H1 (cell line): Measurements from ENCODE around the gene CEP120. TPM values are rescaled to one million over a fixed set of nuclear protein-coding genes. Genes with fewer than 3 reads are reported as not detected.

ENCODE experiments used
- CTCF ChIA-PET: fragments of 300-600 bp; sonication (Branson Sonifier 250); formaldehyde crosslinking; loops from one replicate; lab custom pipeline; 2021; ENCODE audit not compliant: partially characterized antibody; lab: Charles Lee
- POLR2A ChIA-PET: fragments of 300-600 bp; sonication (Branson Sonifier 250); formaldehyde crosslinking; loops from one replicate; lab custom pipeline; 2021; ENCODE audit warnings: inconsistent platforms; ENCODE audit not compliant: partially characterized antibody; lab: Charles Lee
- DNase-seq, 2 experiments: peaks; one replicate each; pipeline versions ENCODE4 v3.0.0 to v3.0.0-alpha.2; 2010 to 2022; ENCODE audit warnings: low spot score in 2 of 2, low read depth in 1 of 2, mixed read lengths in 1 of 2
- FAIRE-seq: peaks from 2 replicates; lab custom pipeline; 2011; peaks lifted over from hg19 to GRCh38; lab: Jason Lieb, UNC
- H2AFZ ChIP-seq: 2 replicates; pipeline ENCODE4 v1.8.1; 2012; ENCODE audit warnings: low read length, inconsistent platforms
- H2AK5ac ChIP-seq: 2 replicates; pipeline ENCODE4 v1.6.1; 2013; ENCODE audit warnings: low read depth, low read length
- H2BK120ac ChIP-seq: replicated peaks from 2 replicates; pipeline ENCODE3; 2013; ENCODE audit warnings: low read depth, low read length, inconsistent platforms
- H2BK12ac ChIP-seq: 2 replicates; pipeline ENCODE4 v1.6.1; 2013; ENCODE audit warnings: low read depth, low read length
- H2BK15ac ChIP-seq: 2 replicates; pipeline ENCODE4 v1.6.1; 2013; ENCODE audit warnings: low read length
- H2BK20ac ChIP-seq: 2 replicates; pipeline ENCODE4 v1.6.1; 2013; ENCODE audit warnings: low read length
- H2BK5ac ChIP-seq: 2 replicates; pipeline ENCODE4 v1.6.1; 2013; ENCODE audit warnings: low read depth, low read length
- H3K14ac ChIP-seq: 2 replicates; pipeline ENCODE4 v1.6.1; 2013; ENCODE audit warnings: inconsistent platforms; ENCODE audit not compliant: insufficient read length
- H3K18ac ChIP-seq: 2 replicates; pipeline ENCODE4 v1.6.1; 2013; ENCODE audit warnings: low read length; ENCODE audit errors: extremely low read depth
- H3K23ac ChIP-seq: 2 replicates; pipeline ENCODE4 v1.6.1; 2013; ENCODE audit warnings: inconsistent platforms; ENCODE audit not compliant: insufficient read length
- H3K23me2 ChIP-seq: 2 replicates; pipeline ENCODE4 v1.6.1; 2013; ENCODE audit warnings: low read depth, low read length
- H3K27ac ChIP-seq: 2 replicates; pipeline ENCODE4 v1.6.1; 2011; ENCODE audit warnings: low read depth, low read length, inconsistent platforms
- H3K27me3 ChIP-seq, 4 experiments: replicated peaks in 1 of 4; 1 replicate in 1 of 4; 2 replicates in 3 of 4; pipeline versions ENCODE4 v1.6.1 to v1.8.1; 2011 to 2013; ENCODE audit warnings: low read length in 3 of 4, mild to moderate bottlenecking in 3 of 4, inconsistent platforms in 2 of 4, mixed read lengths in 2 of 4, moderate library complexity in 1 of 4; ENCODE audit not compliant: control insufficient read depth in 3 of 4, insufficient read depth in 3 of 4; ENCODE audit errors: extremely low read depth in 1 of 4
- H3K36me3 ChIP-seq, 4 experiments: 2 replicates each; pipeline versions ENCODE4 v1.6.1 to v1.8.1; 2011 to 2013; ENCODE audit warnings: mild to moderate bottlenecking in 4 of 4, low read length in 3 of 4, moderate library complexity in 2 of 4, control low read depth in 1 of 4, inconsistent platforms in 1 of 4; ENCODE audit not compliant: insufficient read depth in 4 of 4, control insufficient read depth in 2 of 4
- H3K4ac ChIP-seq: replicated peaks from 2 replicates; pipeline ENCODE3; 2013; ENCODE audit warnings: low read length, low read depth, mixed read lengths, inconsistent platforms; ENCODE audit not compliant: insufficient read length
- H3K4me1 ChIP-seq, 4 experiments: replicated peaks in 1 of 4; 1 replicate in 1 of 4; 2 replicates in 3 of 4; pipeline versions ENCODE4 v1.6.1 to v1.8.1; 2011 to 2013; ENCODE audit warnings: low read length in 3 of 4, inconsistent platforms in 2 of 4, mixed read lengths in 1 of 4; ENCODE audit not compliant: insufficient read depth in 4 of 4, control insufficient read depth in 3 of 4
- H3K4me2 ChIP-seq, 2 experiments: 2 replicates each; pipeline versions ENCODE4 v1.6.1 to v1.8.1; 2011 to 2013; ENCODE audit warnings: low read depth in 2 of 2, low read length in 2 of 2, control low read depth in 1 of 2, inconsistent platforms in 1 of 2, mild to moderate bottlenecking in 1 of 2; ENCODE audit not compliant: insufficient read depth in 1 of 2
- H3K4me3 ChIP-seq, 4 experiments: fragments of 200-600, 300-600 bp in 1 of 4; sonication (generic), shearing (Covaris generic), sonication (Bioruptor Twin) in 1 of 4; 2 replicates each; pipeline versions ENCODE4 v1.5.1 to v1.8.1; 2011 to 2016; ENCODE audit warnings: low read length in 4 of 4, low read depth in 3 of 4, control low read depth in 2 of 4, inconsistent platforms in 2 of 4, mild to moderate bottlenecking in 2 of 4, mixed read lengths in 1 of 4, moderate library complexity in 1 of 4; ENCODE audit not compliant: insufficient read depth in 2 of 4; ENCODE audit errors: extremely low read depth in 1 of 4
- H3K56ac ChIP-seq: replicated peaks from 2 replicates; pipeline ENCODE3; 2013; ENCODE audit warnings: low read depth, mild to moderate bottlenecking, mixed read lengths, low read length, inconsistent platforms; ENCODE audit not compliant: insufficient read length
- H3K79me1 ChIP-seq: 2 replicates; pipeline ENCODE4 v1.6.1; 2013; ENCODE audit warnings: low read depth, low read length, control low read depth
- H3K79me2 ChIP-seq, 2 experiments: 2 replicates each; pipeline versions ENCODE4 v1.6.1 to v1.8.1; 2012 to 2013; ENCODE audit warnings: low read length in 2 of 2, mild to moderate bottlenecking in 2 of 2, inconsistent platforms in 1 of 2; ENCODE audit not compliant: insufficient read depth in 2 of 2, control insufficient read depth in 1 of 2
- H3K9ac ChIP-seq, 4 experiments: replicated peaks in 1 of 4; 1 replicate in 1 of 4; 2 replicates in 3 of 4; pipeline versions ENCODE4 v1.6.1 to v1.8.1; 2011 to 2013; ENCODE audit warnings: low read depth in 3 of 4, low read length in 3 of 4, control low read depth in 2 of 4, mild to moderate bottlenecking in 2 of 4, moderate library complexity in 2 of 4, inconsistent platforms in 1 of 4; ENCODE audit errors: extremely low read depth in 1 of 4
- H3K9me3 ChIP-seq, 2 experiments: 2 replicates each; pipeline versions ENCODE4 v1.6.1 to v1.8.1; 2012 to 2013; ENCODE audit warnings: mild to moderate bottlenecking in 2 of 2, moderate library complexity in 2 of 2, control low read depth in 1 of 2, inconsistent platforms in 1 of 2, low read depth in 1 of 2, low read length in 1 of 2, mixed read lengths in 1 of 2; ENCODE audit not compliant: insufficient read depth in 2 of 2
- H4K20me1 ChIP-seq, 2 experiments: replicated peaks in 1 of 2; 2 replicates each; pipeline versions ENCODE3 to v1.8.1; 2011 to 2013; ENCODE audit warnings: inconsistent platforms in 2 of 2, low read length in 2 of 2, mild to moderate bottlenecking in 1 of 2; ENCODE audit not compliant: insufficient read depth in 2 of 2, control insufficient read depth in 1 of 2
- H4K5ac ChIP-seq: 2 replicates; pipeline ENCODE4 v1.6.1; 2013; ENCODE audit warnings: low read length, low read depth, mixed read lengths, inconsistent platforms; ENCODE audit not compliant: insufficient read length
- H4K8ac ChIP-seq: 2 replicates; pipeline ENCODE4 v1.8.0; 2013; ENCODE audit warnings: mild to moderate bottlenecking, moderate library complexity, low read length, inconsistent platforms; ENCODE audit not compliant: insufficient read depth; ENCODE audit errors: extremely low read depth
- H4K91ac ChIP-seq: replicated peaks from 2 replicates; pipeline ENCODE3; 2013; ENCODE audit warnings: low read length, mixed read lengths, inconsistent platforms; ENCODE audit not compliant: insufficient read length
- ASH2L ChIP-seq: fragments of 200-600, 300-600 bp; sonication (generic); IDR thresholded peaks from one replicate; pipeline ENCODE4 v1.7.1; 2017; ENCODE audit warnings: low read length
- CHD2 ChIP-seq: IDR thresholded peaks from 2 replicates; pipeline ENCODE4 v1.6.1; 2012; ENCODE audit warnings: low read length, improper control_type of control experiment
- GABPA ChIP-seq: IDR thresholded peaks from 2 replicates; pipeline ENCODE4 v1.6.1; 2011; ENCODE audit warnings: mild to moderate bottlenecking, low read length, moderate library complexity, borderline replicate concordance; ENCODE audit not compliant: insufficient read depth
- JUND ChIP-seq: IDR thresholded peaks from 2 replicates; pipeline ENCODE4 v1.6.1; 2011; ENCODE audit warnings: mild to moderate bottlenecking, improper control_type of control experiment, low read length
- KDM4A ChIP-seq: IDR thresholded peaks from one replicate; pipeline ENCODE4 v1.7.1; 2012; ENCODE audit warnings: low read depth, mild to moderate bottlenecking, moderate library complexity, low read length, inconsistent platforms; ENCODE audit not compliant: severe bottlenecking
- MAFK ChIP-seq: IDR thresholded peaks from 2 replicates; pipeline ENCODE4 v1.6.1; 2012; ENCODE audit warnings: low read depth, mild to moderate bottlenecking, improper control_type of control experiment, low read length
- MAX ChIP-seq: IDR thresholded peaks from 2 replicates; pipeline ENCODE4 v1.6.1; 2012; ENCODE audit warnings: inconsistent platforms
- RAD21 ChIP-seq, 2 experiments: IDR thresholded peaks in 1 of 2; conservative IDR thresholded peaks in 1 of 2; 2 replicates each; pipeline ENCODE4 v1.6.1; 2011; ENCODE audit warnings: low read depth in 2 of 2, low read length in 2 of 2, improper control_type of control experiment in 1 of 2, inconsistent platforms in 1 of 2, mild to moderate bottlenecking in 1 of 2, moderate library complexity in 1 of 2
- SIX5 ChIP-seq: IDR thresholded peaks from 2 replicates; pipeline ENCODE4 v1.6.1; 2011; ENCODE audit warnings: mild to moderate bottlenecking, low read depth, low read length
- SRF ChIP-seq: IDR thresholded peaks from 2 replicates; pipeline ENCODE4 v1.6.1; 2011; ENCODE audit warnings: mild to moderate bottlenecking, low read depth, low read length, moderate library complexity
- TBP ChIP-seq: IDR thresholded peaks from 2 replicates; pipeline ENCODE4 v1.6.1; 2011; ENCODE audit warnings: low read depth, low read length, improper control_type of control experiment
- WGBS, 2 experiments: shearing (Covaris generic) in 1 of 2; methylation state at CpG; one replicate each; pipeline versions ENCODE4 v1.1.6 to v1.1.7; 2013 to 2015; ENCODE audit warnings: low lambda C conversion rate in 2 of 2, mixed read lengths in 2 of 2, inconsistent platforms in 1 of 2, low coverage in 1 of 2, missing lambda C conversion rate in 1 of 2; ENCODE audit not compliant: insufficient replicate concordance in 2 of 2, insufficient coverage in 1 of 2, insufficient read length in 1 of 2; ENCODE audit errors: extremely low coverage in 1 of 2, missing lambda C conversion rate in 1 of 2; 5-methylcytosine and 5-hydroxymethylcytosine counted together
- polyA plus RNA-seq, 7 experiments: library from polyadenylated mRNA; depleted of rRNA in 3 of 7; stranded (reverse) in 5 of 7; unstranded in 2 of 7; fragments of >200 nt in 5 of 7; fragments of 200-250 nt in 2 of 7; gene quantifications; 1 replicate in 5 of 7; 2 replicates in 1 of 7; 4 replicates in 1 of 7; pipeline versions ENCODE4 v1.2.1 to v1.2.3, GENCODE V29; 2011 to 2013; ENCODE audit warnings: missing spikeins in 2 of 7, mixed read lengths in 2 of 7
- total RNA-seq: library from RNA; stranded (reverse); fragmentation: NEBNext Ultra II Directional; extraction: Animal tissue kit (Norgen Biotek cat#: 25700); gene quantifications from 2 replicates; pipeline ENCODE4 v1.2.1, GENCODE V29; 2021

The CEP120 gene
- total and polyA plus RNA-seq, 2 of the 8 experiments (the other 6 are each of a cell fraction or from before 2014, with no cell fraction given), result 9.3 to 17.9 TPM

- no peak for FAIRE-seq
- POLR2A ChIA-PET, result interaction anchor here (0.8 to 3.6 kb wide), 3 partner anchors 11 to 71 kb away, joined by 3 to 9 read pairs (median 3); partner anchors contain the start of genes CEP120 and CSNK1G3
These were observed 18.2 kb upstream of the CEP120 start for GRCh38 chr5:123441408-123441807.

More at GRCh38 chr5:123441408-123441807, 18.2 kb upstream of the CEP120 start:
- DNase-seq, result no peak
- H4K91ac ChIP-seq, result no peak overlapping the region
- no peak for TF ChIP-seq JUND
- no peak for TF ChIP-seq MAFK
- no peak for TF ChIP-seq SIX5
- TF ChIP-seq ASH2L, result no peak
- no peak for TF ChIP-seq SRF
- no peak for TF ChIP-seq RAD21 (IDR thresholded peaks at IDR 0.05 in 1 of 2, conservative IDR thresholded peaks at IDR 0.05 in 1 of 2; ENCODE audit: low read depth in 2 of 2, low read length in 2 of 2)
- TF ChIP-seq TBP, result no peak
- TF ChIP-seq CHD2, result no peak
- no peak for TF ChIP-seq KDM4A
- no peak for TF ChIP-seq MAX
- no peak for TF ChIP-seq GABPA
- H3K4me1 ChIP-seq, result no peaks in the 10 kb centered on the region
- H3K9me3 ChIP-seq, result no peaks in the 10 kb centered on the region
- no peak overlapping the region for H4K8ac ChIP-seq
- H3K27ac ChIP-seq, result no peak overlapping the region
- no peak overlapping the region for H3K14ac ChIP-seq
- no peaks in the 10 kb centered on the region for H3K79me2 ChIP-seq
- H3K9ac ChIP-seq, result no peak overlapping the region
- H3K18ac ChIP-seq, result no peak overlapping the region
- H2BK15ac ChIP-seq, result no peak overlapping the region
- no peaks in the 10 kb centered on the region for H3K36me3 ChIP-seq
- H2BK5ac ChIP-seq, result no peak overlapping the region
- H2BK12ac ChIP-seq, result no peak overlapping the region
- H3K23ac ChIP-seq, result no peak overlapping the region
- no peak overlapping the region for H2AFZ ChIP-seq
- H3K4ac ChIP-seq, result no peak overlapping the region
- no peak overlapping the region for H2BK20ac ChIP-seq
- no peaks in the 10 kb centered on the region; a peak in 1 of 7 replicates for H3K27me3 ChIP-seq
- H3K4me3 ChIP-seq, result no peak overlapping the region
- H3K79me1 ChIP-seq, result no peaks in the 10 kb centered on the region
- CTCF ChIA-PET, result interaction anchor here (0.7 to 1.2 kb wide), 4 partner anchors 18 to 169 kb away, joined by 3 to 4 read pairs (median 3); partner anchors contain the start of gene CEP120
- no peaks in the 10 kb centered on the region for H4K20me1 ChIP-seq
- no peaks in the 10 kb centered on the region for H3K23me2 ChIP-seq
- no peak overlapping the region for H3K4me2 ChIP-seq
- H3K56ac ChIP-seq, result no peak overlapping the region
- no peak overlapping the region for H2AK5ac ChIP-seq
- H4K5ac ChIP-seq, result no peak overlapping the region
- H2BK120ac ChIP-seq, result no peak overlapping the region
- 77% methylated on average over 1 of the region's 1 CpG; no CpG with 5 or more reads in 1 of the 2 experiments for whole genome bisulfite sequencing, 2 experiments
